ENCODE measurements around the gene GDI2. TPM values are rescaled to one million over a fixed set of nuclear protein-coding genes. Genes with fewer than 3 reads are reported as not detected.
"Not testable (repeated sequence)": the region's sequence is repeated elsewhere in the genome, so short reads cannot be mapped to it uniquely, and the experiment has no call there.

Gene GDI2
- total RNA-seq, 6 donors from 2014 or later, result 77.5 to 239 (median 176) TPM

GRCh38 chr10:5856701-5857004 lies 43.4 kb upstream of the GDI2 start:
- H3K27ac ChIP-seq, result no peak overlapping the region
- no peaks in the 10 kb centered on the region for H3K4me1 ChIP-seq
- TF ChIP-seq EP300 (IDR thresholded peaks at IDR 0.05) (no peak), CTCF (IDR thresholded peaks at IDR 0.05) (no peak), POLR2A (IDR thresholded peaks at IDR 0.05) (no peak), POLR2AphosphoS5 (IDR thresholded peaks at IDR 0.05) (no peak)
- H3K27me3 ChIP-seq, result no peaks in the 10 kb centered on the region
- no peaks in the 10 kb centered on the region for H3K36me3 ChIP-seq
- ATAC-seq (ENCODE audit: low FRiP score in 2 of 2) (no peak), DNase-seq (no peak)
- H3K9me3 ChIP-seq, result no peaks in the 10 kb centered on the region
- H3K4me3 ChIP-seq, result no peak overlapping the region
- 63 to 73% methylated on average over 5 to 7 of the region's 7 CpGs for WGBS, 2 donors

- Histone ChIP-seq H3K36me3 (no peaks in the 10 kb centered on the region), H3K27me3 (no peaks in the 10 kb centered on the region), H3K9me3 (no peaks in the 10 kb centered on the region), H3K4me1 (no peaks in the 10 kb centered on the region), H3K4me3 (no peak overlapping the region), H3K27ac (no peak overlapping the region)
- 74 to 91% methylated on average over 18 of the region's 18 CpGs for WGBS, 2 donors
- no peak for ATAC-seq (ENCODE audit: low FRiP score in 2 of 2)
- DNase-seq, result no peak
- no peak for TF ChIP-seq POLR2A (IDR thresholded peaks at IDR 0.05)
- no peak for TF ChIP-seq CTCF (IDR thresholded peaks at IDR 0.05)
- no peak for TF ChIP-seq EP300 (IDR thresholded peaks at IDR 0.05)
- TF ChIP-seq POLR2AphosphoS5 (IDR thresholded peaks at IDR 0.05), result no peak
Observed at GRCh38 chr10:5855979-5856700, 42.9 kb upstream of the GDI2 start.

- no peak for DNase-seq
- 50 to 82% methylated on average over 1 to 5 of the region's 5 CpGs for WGBS, 2 donors
- Histone ChIP-seq H3K27me3 (no peaks in the 10 kb centered on the region), H3K27ac (no peak overlapping the region), H3K4me3 (no peak overlapping the region), H3K9me3 (no peaks in the 10 kb centered on the region), H3K4me1 (no peaks in the 10 kb centered on the region), H3K36me3 (no peaks in the 10 kb centered on the region)
- no peak for TF ChIP-seq EP300 (IDR thresholded peaks at IDR 0.05)
- TF ChIP-seq CTCF (IDR thresholded peaks at IDR 0.05), result no peak
- no peak for TF ChIP-seq POLR2AphosphoS5 (IDR thresholded peaks at IDR 0.05)
- TF ChIP-seq POLR2A (IDR thresholded peaks at IDR 0.05), result no peak
- ATAC-seq (ENCODE audit: low FRiP score in 2 of 2), result no peak
Observed at GRCh38 chr10:5854131-5854475, 40.9 kb upstream of the GDI2 start.

- H3K36me3 ChIP-seq; H3K27ac ChIP-seq; H3K4me1 ChIP-seq; ATAC-seq (ENCODE audit: low FRiP score in 2 of 2); H3K27me3 ChIP-seq; H3K9me3 ChIP-seq; DNase-seq; H3K4me3 ChIP-seq: not testable (repeated sequence)
- WGBS, 2 donors, result 91 to 98% methylated on average over 4 of the region's 4 CpGs
Observed at GRCh38 chr10:5846667-5847066, 33.4 kb upstream of the GDI2 start.

- TF ChIP-seq POLR2A (IDR thresholded peaks at IDR 0.05) (no peak), CTCF (IDR thresholded peaks at IDR 0.05) (no peak)
- Histone ChIP-seq H3K36me3 (no peaks in the 10 kb centered on the region), H3K27me3 (no peaks in the 10 kb centered on the region), H3K4me1 (no peaks in the 10 kb centered on the region), H3K9me3 (no peaks in the 10 kb centered on the region), H3K4me3 (no peak overlapping the region), H3K27ac (no peak overlapping the region)
- WGBS, 2 donors, result 76 to 77% methylated on average over 12 to 13 of the region's 13 CpGs
- no peak for ATAC-seq (ENCODE audit: low FRiP score in 2 of 2)
- DNase-seq, result no peak
Observed at GRCh38 chr10:5844345-5845055, 31.3 kb upstream of the GDI2 start.

Data from upper lobe of left lung (tissue), 6 donors.